ENCODE results near the gene PNRC2.

Gene PNRC2

GRCh38 chr1:23977854-23978191 lies 18.2 kb downstream of the PNRC2 start (continued):
- TF ChIP-seq ZBTB11 (tag by site-specific recombination; conservative IDR thresholded peaks at IDR 0.05; ENCODE audit: low read depth): no peak
- TF ChIP-seq KLF1 (tag by site-specific recombination; IDR thresholded peaks at IDR 0.05): no peak
- TF ChIP-seq ZFP37 (tag by site-specific recombination; IDR thresholded peaks at IDR 0.05): no peak
- no peak for TF ChIP-seq ZNF175 (tag by site-specific recombination; IDR thresholded peaks at IDR 0.05)
- TF ChIP-seq REPIN1 (tag by site-specific recombination; IDR thresholded peaks at IDR 0.05; ENCODE audit: low read depth): no peak
- no peak for TF ChIP-seq ZNF112 (tag by site-specific recombination; IDR thresholded peaks at IDR 0.05)
- no peak for TF ChIP-seq ZNF777 (tag by site-specific recombination; IDR thresholded peaks at IDR 0.05; ENCODE audit: borderline replicate concordance)
- TF ChIP-seq ZNF704 (tag by site-specific recombination; IDR thresholded peaks at IDR 0.05): no peak
- peak; percentile 66; the same call in 1 of the 2 replicates for TF ChIP-seq ZEB2 (tag by site-specific recombination; IDR thresholded peaks at IDR 0.05)
- no peak for TF ChIP-seq ZNF561 (tag by site-specific recombination; IDR thresholded peaks at IDR 0.05; ENCODE audit: borderline replicate concordance)
- no peak for TF ChIP-seq ZNF585B (tag by site-specific recombination; IDR thresholded peaks at IDR 0.05)
- TF ChIP-seq ZNF184 (tag by site-specific recombination; IDR thresholded peaks at IDR 0.05): no peak
- TF ChIP-seq ZNF280C (tag by site-specific recombination; IDR thresholded peaks at IDR 0.05): no peak
- TF ChIP-seq ZNF37A (tag by site-specific recombination; IDR thresholded peaks at IDR 0.05): no peak
- TF ChIP-seq ZNF324 (tag by site-specific recombination; IDR thresholded peaks at IDR 0.05): no peak
- no peak for TF ChIP-seq YY1 (tag by site-specific recombination; IDR thresholded peaks at IDR 0.05)
- no peak for TF ChIP-seq ZNF701 (tag by site-specific recombination; IDR thresholded peaks at IDR 0.05)
- no peak for TF ChIP-seq ZBTB44 (tag by site-specific recombination; IDR thresholded peaks at IDR 0.05)
- 0 out of 2 replicates have a peak, but pooled peaks have one; percentile 10 for TF ChIP-seq ZXDB (tag by site-specific recombination; IDR thresholded peaks at IDR 0.05)
- TF ChIP-seq, protein P1, sequence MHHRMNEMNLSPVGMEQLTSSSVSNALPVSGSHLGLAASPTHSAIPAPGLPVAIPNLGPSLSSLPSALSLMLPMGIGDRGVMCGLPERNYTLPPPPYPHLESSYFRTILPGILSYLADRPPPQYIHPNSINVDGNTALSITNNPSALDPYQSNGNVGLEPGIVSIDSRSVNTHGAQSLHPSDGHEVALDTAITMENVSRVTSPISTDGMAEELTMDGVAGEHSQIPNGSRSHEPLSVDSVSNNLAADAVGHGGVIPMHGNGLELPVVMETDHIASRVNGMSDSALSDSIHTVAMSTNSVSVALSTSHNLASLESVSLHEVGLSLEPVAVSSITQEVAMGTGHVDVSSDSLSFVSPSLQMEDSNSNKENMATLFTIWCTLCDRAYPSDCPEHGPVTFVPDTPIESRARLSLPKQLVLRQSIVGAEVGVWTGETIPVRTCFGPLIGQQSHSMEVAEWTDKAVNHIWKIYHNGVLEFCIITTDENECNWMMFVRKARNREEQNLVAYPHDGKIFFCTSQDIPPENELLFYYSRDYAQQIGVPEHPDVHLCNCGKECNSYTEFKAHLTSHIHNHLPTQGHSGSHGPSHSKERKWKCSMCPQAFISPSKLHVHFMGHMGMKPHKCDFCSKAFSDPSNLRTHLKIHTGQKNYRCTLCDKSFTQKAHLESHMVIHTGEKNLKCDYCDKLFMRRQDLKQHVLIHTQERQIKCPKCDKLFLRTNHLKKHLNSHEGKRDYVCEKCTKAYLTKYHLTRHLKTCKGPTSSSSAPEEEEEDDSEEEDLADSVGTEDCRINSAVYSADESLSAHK (tag by site-specific recombination; IDR thresholded peaks at IDR 0.05): no peak
- no peak for TF ChIP-seq MYNN (tag by site-specific recombination; IDR thresholded peaks at IDR 0.05; ENCODE audit: borderline replicate concordance)
- no peak for TF ChIP-seq ZNF140 (tag by site-specific recombination; IDR thresholded peaks at IDR 0.05)
- TF ChIP-seq ZNF624 (tag by site-specific recombination; IDR thresholded peaks at IDR 0.05): no peak
- TF ChIP-seq ZNF48 (tag by site-specific recombination; IDR thresholded peaks at IDR 0.05): no peak
- TF ChIP-seq ZNF514 (tag by site-specific recombination; IDR thresholded peaks at IDR 0.05): no peak
- TF ChIP-seq SP2 (tag by site-specific recombination; IDR thresholded peaks at IDR 0.05): no peak
- no peak for TF ChIP-seq TRIM28 (IDR thresholded peaks at IDR 0.05; ENCODE audit: borderline replicate concordance, low read length)
- TF ChIP-seq ZNF654 (tag by site-specific recombination; IDR thresholded peaks at IDR 0.05; ENCODE audit: low read depth): no peak
- TF ChIP-seq ZNF302 (tag by site-specific recombination; IDR thresholded peaks at IDR 0.05; ENCODE audit: low read depth): no peak
- TF ChIP-seq ZNF660 (tag by site-specific recombination; IDR thresholded peaks at IDR 0.05): no peak
- TF ChIP-seq CTCF (tag by site-specific recombination; IDR thresholded peaks at IDR 0.05): no peak
